Cardiac fibroblast (primary cell): ENCODE results near the gene IL1RAPL2.

Source experiments
- DNase-seq, 2 donors: peaks; one replicate each; pipeline versions ENCODE4 v3.0.0 to v3.0.0-alpha.2; 2010; ENCODE audit warnings: low read depth in 2 of 2
- H3K4me3 ChIP-seq, 2 donors: replicated peaks in 1 of 2; 1 replicate in 1 of 2; 2 replicates in 1 of 2; pipeline ENCODE4 v1.5.1; 2011; ENCODE audit warnings: low read depth in 2 of 2, low read length in 2 of 2, mild to moderate bottlenecking in 2 of 2, moderate library complexity in 1 of 2
- TF ChIP-seq, protein P1 (sequence below): IDR thresholded peaks from one replicate; pipeline ENCODE4 v1.5.1; 2011; ENCODE audit warnings: low read depth, mild to moderate bottlenecking, low read length, inconsistent platforms

The IL1RAPL2 gene

GRCh38 chrX:105636667-105637066, 1070.7 kb downstream of the IL1RAPL2 start:
- DNase-seq: no peak
- H3K4me3 ChIP-seq: no peak overlapping the region
- TF ChIP-seq, protein P1, sequence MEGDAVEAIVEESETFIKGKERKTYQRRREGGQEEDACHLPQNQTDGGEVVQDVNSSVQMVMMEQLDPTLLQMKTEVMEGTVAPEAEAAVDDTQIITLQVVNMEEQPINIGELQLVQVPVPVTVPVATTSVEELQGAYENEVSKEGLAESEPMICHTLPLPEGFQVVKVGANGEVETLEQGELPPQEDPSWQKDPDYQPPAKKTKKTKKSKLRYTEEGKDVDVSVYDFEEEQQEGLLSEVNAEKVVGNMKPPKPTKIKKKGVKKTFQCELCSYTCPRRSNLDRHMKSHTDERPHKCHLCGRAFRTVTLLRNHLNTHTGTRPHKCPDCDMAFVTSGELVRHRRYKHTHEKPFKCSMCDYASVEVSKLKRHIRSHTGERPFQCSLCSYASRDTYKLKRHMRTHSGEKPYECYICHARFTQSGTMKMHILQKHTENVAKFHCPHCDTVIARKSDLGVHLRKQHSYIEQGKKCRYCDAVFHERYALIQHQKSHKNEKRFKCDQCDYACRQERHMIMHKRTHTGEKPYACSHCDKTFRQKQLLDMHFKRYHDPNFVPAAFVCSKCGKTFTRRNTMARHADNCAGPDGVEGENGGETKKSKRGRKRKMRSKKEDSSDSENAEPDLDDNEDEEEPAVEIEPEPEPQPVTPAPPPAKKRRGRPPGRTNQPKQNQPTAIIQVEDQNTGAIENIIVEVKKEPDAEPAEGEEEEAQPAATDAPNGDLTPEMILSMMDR: no peak

DNA sequence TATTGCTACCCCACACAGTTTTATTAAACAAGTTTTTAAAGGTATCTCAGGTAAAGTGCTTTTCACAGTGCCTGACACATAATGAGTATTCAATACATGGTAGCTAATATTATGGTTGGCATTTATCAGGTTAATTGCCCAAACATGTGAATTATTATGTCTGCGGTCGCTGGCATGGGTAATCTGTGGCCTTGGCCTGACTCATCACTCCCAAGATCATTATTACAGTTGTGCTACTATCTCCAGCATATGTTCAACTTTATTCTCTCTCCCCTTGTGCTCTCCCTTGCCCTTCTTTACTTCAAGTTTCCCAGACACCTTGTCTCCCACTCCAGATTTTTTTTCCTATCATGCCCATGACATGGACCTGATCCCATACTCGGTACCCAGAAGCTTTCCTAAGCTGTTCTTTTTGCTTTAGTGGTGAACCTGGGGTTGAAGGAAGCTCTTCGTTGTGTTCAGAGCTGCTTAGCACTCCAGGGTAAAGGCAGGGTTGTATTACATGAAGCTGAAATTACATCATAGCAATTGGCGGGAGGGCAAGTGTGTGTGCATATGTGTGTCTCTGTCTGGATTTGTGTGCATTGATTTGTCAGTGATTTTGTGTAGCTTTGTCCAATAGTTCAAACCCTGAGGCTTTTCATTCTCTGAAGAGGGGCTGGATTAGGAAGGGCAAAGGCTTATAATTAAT, 1079.8 kb downstream of the IL1RAPL2 start:
- no peak overlapping the region for H3K4me3 ChIP-seq
- peak; percentile 8 to 23 for DNase-seq
- TF ChIP-seq, protein P1: no peak

DNA sequence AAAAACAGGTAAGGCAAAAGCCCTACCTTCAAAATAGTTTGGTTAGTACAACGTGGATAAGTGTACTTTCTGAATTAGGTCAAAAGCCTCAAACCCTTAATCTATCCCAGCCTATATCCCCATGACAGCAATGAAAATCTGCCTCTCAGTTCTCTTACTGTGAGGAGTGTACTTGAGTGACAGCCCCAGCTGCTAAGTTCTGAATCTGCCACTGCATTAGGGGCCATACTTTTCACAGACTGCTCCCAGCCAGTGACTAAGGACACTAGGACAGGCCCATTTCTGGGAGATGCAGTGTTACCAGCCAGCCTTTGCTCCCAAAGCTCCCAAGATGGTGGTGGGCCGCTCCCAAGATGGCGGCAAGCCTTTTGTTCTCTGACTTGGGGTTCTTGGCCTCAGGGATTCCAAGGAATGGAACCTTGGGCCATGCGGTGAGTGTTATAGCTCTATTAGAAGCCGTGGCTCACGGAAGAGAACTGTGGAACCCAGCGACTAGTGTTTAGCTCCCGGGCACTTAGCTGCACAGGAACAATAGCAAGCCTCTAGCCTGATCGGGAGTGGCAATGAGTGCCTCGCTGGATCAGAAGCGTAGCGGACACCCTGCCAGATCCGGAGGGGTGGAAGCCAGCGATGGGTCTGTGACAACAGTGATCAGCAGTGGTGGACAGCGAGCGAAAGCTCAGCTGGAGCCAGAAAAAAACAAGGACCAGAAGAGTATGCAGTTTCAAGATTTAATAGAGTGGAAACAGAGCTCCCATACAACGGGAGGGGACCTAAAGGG, 1080.8 kb downstream of the IL1RAPL2 start:
- H3K4me3 ChIP-seq: no peak overlapping the region
- TF ChIP-seq, protein P1: no peak
- no peak for DNase-seq

DNA sequence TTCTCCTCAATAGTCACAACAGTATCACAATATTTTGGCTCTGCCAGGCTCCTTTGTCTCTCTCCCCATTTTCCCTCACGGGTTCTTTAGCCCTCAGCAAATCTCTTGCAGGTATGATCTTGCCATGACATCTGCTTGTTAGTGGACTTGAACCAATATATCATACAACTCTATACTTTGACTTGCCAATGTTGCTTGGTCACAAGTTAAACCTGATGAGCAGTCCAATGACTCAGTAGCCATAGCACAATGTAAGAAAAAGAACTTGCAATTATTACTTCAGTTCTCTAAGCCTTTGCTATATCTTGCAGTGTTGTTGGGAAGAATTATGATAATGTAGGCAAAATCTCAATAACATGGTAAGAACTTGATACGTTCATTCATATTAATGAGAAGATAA, 1081.8 kb downstream of the IL1RAPL2 start:
- TF ChIP-seq, protein P1: no peak
- no peak overlapping the region for H3K4me3 ChIP-seq
- DNase-seq: no peak

GRCh38 chrX:105648732-105649131, 1082.7 kb downstream of the IL1RAPL2 start:
- no peak for DNase-seq
- H3K4me3 ChIP-seq: no peak overlapping the region
- TF ChIP-seq, protein P1: no peak

DNA sequence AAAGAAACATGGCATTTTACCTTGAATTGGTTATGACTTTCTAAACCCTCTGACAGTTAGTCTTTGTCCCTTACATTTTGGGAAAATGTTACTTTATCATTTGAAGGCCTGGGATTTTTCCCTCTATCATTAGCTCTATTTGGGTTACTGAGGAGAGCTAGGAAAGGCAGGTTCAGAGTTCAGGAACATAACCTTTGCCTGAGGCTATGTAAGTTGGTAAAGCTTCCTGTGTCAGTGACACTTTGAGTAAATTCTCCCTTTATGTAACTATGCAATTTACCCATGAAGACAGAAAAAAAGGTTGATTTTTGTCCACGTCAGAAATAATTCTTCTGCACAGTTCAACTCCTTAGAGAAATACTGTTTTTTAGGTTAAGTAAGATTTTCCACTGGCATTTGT, 1084.6 kb downstream of the IL1RAPL2 start:
- TF ChIP-seq, protein P1: no peak
- no peak overlapping the region for H3K4me3 ChIP-seq
- no peak for DNase-seq
